Measurements from ENCODE around the gene DMGDH. TPM values are rescaled to one million over a fixed set of nuclear protein-coding genes. Genes with fewer than 3 reads are reported as not detected.
A peak's percentile ranks its signal among the peaks of the same experiment; 100 is the strongest.

DMGDH gene
- total and polyA plus RNA-seq, 2 experiments from 2014 or later = 8.9 TPM; not detected in 1

- no peak for DNase-seq (ENCODE audit: low read depth in 1 of 2, low spot score in 1 of 2)
- H3K4me1 ChIP-seq (ENCODE audit: low read depth) = no peaks in the 10 kb centered on the region
- no peaks in the 10 kb centered on the region for H3K27me3 ChIP-seq
- no peaks in the 10 kb centered on the region for H3K9me3 ChIP-seq (ENCODE audit: low read depth)
- no peak for TF ChIP-seq CTCF (IDR thresholded peaks at IDR 0.05; ENCODE audit: low read depth, low read length)
- H3K36me3 ChIP-seq = no peaks in the 10 kb centered on the region
- H3K27ac ChIP-seq = no peak overlapping the region
- H3K4me3 ChIP-seq = no peak overlapping the region
These were observed 37.3 kb downstream of the DMGDH start for GRCh38 chr5:79032031-79032695.

- TF ChIP-seq CTCF (IDR thresholded peaks at IDR 0.05; ENCODE audit: low read depth, low read length) = no peak
- Histone ChIP-seq H3K4me1 (ENCODE audit: low read depth) (no peaks in the 10 kb centered on the region), H3K4me3 (no peak overlapping the region), H3K27me3 (no peaks in the 10 kb centered on the region), H3K27ac (no peak overlapping the region), H3K9me3 (ENCODE audit: low read depth) (no peaks in the 10 kb centered on the region), H3K36me3 (no peaks in the 10 kb centered on the region)
- DNase-seq (ENCODE audit: low read depth in 1 of 2, low spot score in 1 of 2) = no peak
These were observed 38.0 kb downstream of the DMGDH start for GRCh38 chr5:79031485-79031867.

GRCh38 chr5:79030663-79031484, 38.6 kb downstream of the DMGDH start:
- Histone ChIP-seq H3K4me3 (no peak overlapping the region), H3K27me3 (no peaks in the 10 kb centered on the region), H3K9me3 (ENCODE audit: low read depth) (no peaks in the 10 kb centered on the region), H3K36me3 (no peaks in the 10 kb centered on the region), H3K27ac (no peak overlapping the region), H3K4me1 (ENCODE audit: low read depth) (no peaks in the 10 kb centered on the region)
- no peak for DNase-seq (ENCODE audit: low read depth in 1 of 2, low spot score in 1 of 2)
- TF ChIP-seq CTCF (IDR thresholded peaks at IDR 0.05; ENCODE audit: low read depth, low read length) = no peak

GRCh38 chr5:79025054-79025472, 44.4 kb downstream of the DMGDH start:
- peak; percentile 77 to 83 for DNase-seq (ENCODE audit: low read depth in 1 of 2, low spot score in 1 of 2)
- H3K4me3 ChIP-seq = peak overlapping the region; percentile 22
- peaks cover 3% of the 10 kb centered on the region for H3K4me1 ChIP-seq (ENCODE audit: low read depth)
- H3K36me3 ChIP-seq = no peaks in the 10 kb centered on the region
- no peak overlapping the region for H3K27ac ChIP-seq
- H3K9me3 ChIP-seq (ENCODE audit: low read depth) = no peaks in the 10 kb centered on the region
- H3K27me3 ChIP-seq = peaks cover 4% of the 10 kb centered on the region
- TF ChIP-seq CTCF (IDR thresholded peaks at IDR 0.05; ENCODE audit: low read depth, low read length) = peak; percentile 90

- no peak overlapping the region for H3K27ac ChIP-seq
- TF ChIP-seq CTCF (IDR thresholded peaks at IDR 0.05; ENCODE audit: low read depth, low read length) = no peak
- no peak overlapping the region for H3K4me3 ChIP-seq
- peaks cover 4% of the 10 kb centered on the region for H3K27me3 ChIP-seq
- H3K36me3 ChIP-seq = no peaks in the 10 kb centered on the region
- no peak for DNase-seq (ENCODE audit: low read depth in 1 of 2, low spot score in 1 of 2)
- H3K4me1 ChIP-seq (ENCODE audit: low read depth) = peaks cover 3% of the 10 kb centered on the region
- H3K9me3 ChIP-seq (ENCODE audit: low read depth) = no peaks in the 10 kb centered on the region
These were observed 45.5 kb downstream of the DMGDH start for GRCh38 chr5:79023947-79024346.

Measured in cardiac muscle cell (in vitro differentiated cells and primary cell).